Measurements from ENCODE around the gene SAMHD1.
A peak's percentile ranks its signal among the peaks of the same experiment; 100 is the strongest.

The SAMHD1 gene

GRCh38 chr20:36873498-36874189, 77.9 kb downstream of the SAMHD1 start:
- DNase-seq (ENCODE audit: low read depth) = no peak

- DNase-seq (ENCODE audit: low read depth) = no peak
Measured at GRCh38 chr20:36872852-36873251, 78.7 kb downstream of the SAMHD1 start.

- no peak for DNase-seq (ENCODE audit: low read depth)
Measured at GRCh38 chr20:36871640-36872570, 79.6 kb downstream of the SAMHD1 start.

GRCh38 chr20:36866681-36867495, 84.6 kb downstream of the SAMHD1 start:
- DNase-seq (ENCODE audit: low read depth) = no peak

- no peak for DNase-seq (ENCODE audit: low read depth)
Measured at GRCh38 chr20:36866164-36866563, 85.3 kb downstream of the SAMHD1 start.

- DNase-seq (ENCODE audit: low read depth) = no peak
Measured at GRCh38 chr20:36865861-36866149, 85.7 kb downstream of the SAMHD1 start.

- DNase-seq (ENCODE audit: low read depth) = no peak
Measured at GRCh38 chr20:36865076-36865860, 86.2 kb downstream of the SAMHD1 start.

GRCh38 chr20:36862857-36863668, 88.4 kb downstream of the SAMHD1 start:
- DNase-seq (ENCODE audit: low read depth) = no peak

- DNase-seq (ENCODE audit: low read depth) = peak; percentile 76
Measured at GRCh38 chr20:36861875-36862801, 89.4 kb downstream of the SAMHD1 start.

- DNase-seq (ENCODE audit: low read depth) = no peak
Measured at GRCh38 chr20:36861625-36861874, 90.0 kb downstream of the SAMHD1 start.

GRCh38 chr20:36860811-36861624, 90.5 kb downstream of the SAMHD1 start:
- no peak for DNase-seq (ENCODE audit: low read depth)

- DNase-seq (ENCODE audit: low read depth) = no peak
Measured at GRCh38 chr20:36860339-36860738, 91.2 kb downstream of the SAMHD1 start.

- no peak for DNase-seq (ENCODE audit: low read depth)
Measured at GRCh38 chr20:36859700-36860330, 91.7 kb downstream of the SAMHD1 start.

- no peak for DNase-seq (ENCODE audit: low read depth)
Measured at GRCh38 chr20:36859282-36859555, 92.3 kb downstream of the SAMHD1 start.

GRCh38 chr20:36856691-36857635, 94.5 kb downstream of the SAMHD1 start:
- DNase-seq (ENCODE audit: low read depth) = no peak

- DNase-seq (ENCODE audit: low read depth) = no peak
Measured at GRCh38 chr20:36856195-36856594, 95.3 kb downstream of the SAMHD1 start.

- DNase-seq (ENCODE audit: low read depth) = no peak
Measured at GRCh38 chr20:36855241-36855657, 96.3 kb downstream of the SAMHD1 start.
